Measurements from ENCODE around the gene ZC3H6. TPM values are rescaled to one million over a fixed set of nuclear protein-coding genes. Genes with fewer than 3 reads are reported as not detected.

The ZC3H6 gene
- total and polyA plus RNA-seq, 12 donors = 0.83 to 29.5 (median 25.0) TPM

DNA sequence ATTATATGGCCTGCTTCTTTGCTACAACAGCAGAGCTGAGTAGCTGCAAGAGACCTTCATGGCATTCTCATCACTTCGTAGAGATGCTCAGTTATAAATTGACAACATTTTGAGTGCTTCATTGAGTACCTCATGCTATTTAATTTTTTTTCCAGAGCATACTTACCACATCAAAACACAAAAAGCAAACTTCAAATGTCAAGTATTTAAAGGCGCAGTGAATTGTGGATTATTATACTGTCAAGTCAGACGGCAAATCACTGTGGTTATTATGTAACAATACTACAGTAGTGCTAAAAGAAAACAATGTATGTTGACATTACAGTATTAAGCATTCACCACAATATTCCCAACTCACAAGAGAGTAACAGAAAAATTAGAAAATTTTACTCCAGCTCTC lies 33.0 kb upstream of the ZC3H6 start:
- intact Hi-C loops (cut with DNase I) = loop anchor here in 1 of 10 donors (10.0 kb wide), 1 partner anchor 118 kb away; no protein-coding TSS in a partner anchor
- no peak for DNase-seq
- H3K4me3 ChIP-seq = no peak overlapping the region
- H3K4me1 ChIP-seq = peaks cover 0 to 3% (median 0%) of the 10 kb centered on the region in 9 donors
- ATAC-seq = no peak
- no peak overlapping the region for H3K27ac ChIP-seq
- 89 to 93% methylated on average over 3 of the region's 3 CpGs for WGBS, 2 donors
- no peaks in the 10 kb centered on the region for H3K27me3 ChIP-seq
- TF ChIP-seq, protein P1, sequence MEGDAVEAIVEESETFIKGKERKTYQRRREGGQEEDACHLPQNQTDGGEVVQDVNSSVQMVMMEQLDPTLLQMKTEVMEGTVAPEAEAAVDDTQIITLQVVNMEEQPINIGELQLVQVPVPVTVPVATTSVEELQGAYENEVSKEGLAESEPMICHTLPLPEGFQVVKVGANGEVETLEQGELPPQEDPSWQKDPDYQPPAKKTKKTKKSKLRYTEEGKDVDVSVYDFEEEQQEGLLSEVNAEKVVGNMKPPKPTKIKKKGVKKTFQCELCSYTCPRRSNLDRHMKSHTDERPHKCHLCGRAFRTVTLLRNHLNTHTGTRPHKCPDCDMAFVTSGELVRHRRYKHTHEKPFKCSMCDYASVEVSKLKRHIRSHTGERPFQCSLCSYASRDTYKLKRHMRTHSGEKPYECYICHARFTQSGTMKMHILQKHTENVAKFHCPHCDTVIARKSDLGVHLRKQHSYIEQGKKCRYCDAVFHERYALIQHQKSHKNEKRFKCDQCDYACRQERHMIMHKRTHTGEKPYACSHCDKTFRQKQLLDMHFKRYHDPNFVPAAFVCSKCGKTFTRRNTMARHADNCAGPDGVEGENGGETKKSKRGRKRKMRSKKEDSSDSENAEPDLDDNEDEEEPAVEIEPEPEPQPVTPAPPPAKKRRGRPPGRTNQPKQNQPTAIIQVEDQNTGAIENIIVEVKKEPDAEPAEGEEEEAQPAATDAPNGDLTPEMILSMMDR (IDR thresholded peaks at IDR 0.05) = no peak
- no peaks in the 10 kb centered on the region for H3K9me3 ChIP-seq
- H3K36me3 ChIP-seq = peaks cover 0 to 56% (median 0%) of the 10 kb centered on the region in 9 donors

- intact Hi-C loops (cut with DNase I) = loop anchor here in 1 of 10 donors (10.0 kb wide), 1 partner anchor 118 kb away; no protein-coding TSS in a partner anchor
- no peak overlapping the region for H3K4me3 ChIP-seq
- ATAC-seq (no peak), DNase-seq (no peak)
- no peaks in the 10 kb centered on the region for H3K27me3 ChIP-seq
- no peaks in the 10 kb centered on the region for H3K9me3 ChIP-seq
- WGBS, 2 donors = 96% methylated on average over 4 of the region's 4 CpGs
- peaks cover 0 to 64% (median 3%) of the 10 kb centered on the region in 9 donors for H3K36me3 ChIP-seq
- TF ChIP-seq, protein P1 (IDR thresholded peaks at IDR 0.05) = no peak
- no peak overlapping the region for H3K27ac ChIP-seq
- peaks cover 0 to 3% (median 0%) of the 10 kb centered on the region in 9 donors for H3K4me1 ChIP-seq
These were observed 32.2 kb upstream of the ZC3H6 start for GRCh38 chr2:112243233-112243632.

DNA sequence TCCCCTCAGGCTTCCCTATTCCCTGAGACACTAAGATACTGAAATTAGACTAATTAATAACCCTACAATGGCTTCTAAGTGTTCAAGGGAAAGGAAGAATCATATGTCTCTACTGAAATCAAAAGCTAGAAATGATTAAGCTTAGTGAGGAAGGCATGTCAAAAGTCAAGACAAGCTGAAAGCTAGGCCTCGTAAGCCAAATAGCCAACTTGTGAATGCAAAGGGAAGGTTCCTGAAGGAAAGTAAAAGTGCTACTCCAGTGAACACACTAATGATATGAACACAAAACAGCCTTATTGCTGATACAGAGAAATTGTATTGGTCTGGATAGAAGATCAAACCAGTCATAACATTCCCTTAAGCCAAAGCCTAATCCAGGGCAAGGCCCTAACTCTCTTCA lies 30.5 kb upstream of the ZC3H6 start:
- Histone ChIP-seq H3K4me3 (no peak overlapping the region), H3K9me3 (no peaks in the 10 kb centered on the region), H3K27ac (no peak overlapping the region), H3K4me1 (no peaks in the 10 kb centered on the region), H3K36me3 (peaks cover 0 to 80% (median 9%) of the 10 kb centered on the region in 9 donors), H3K27me3 (no peaks in the 10 kb centered on the region)
- 96% methylated on average over 1 of the region's 1 CpG for WGBS, 2 donors
- no peak for DNase-seq
- no peak for ATAC-seq
- TF ChIP-seq, protein P1 (IDR thresholded peaks at IDR 0.05) = no peak
- intact Hi-C loops (cut with DNase I) = loop anchor here in 1 of 10 donors (10.0 kb wide), 1 partner anchor 120 kb away; no protein-coding TSS in a partner anchor

- H3K36me3 ChIP-seq = peaks cover 0 to 43% (median 9%) of the 10 kb centered on the region in 9 donors
- intact Hi-C loops (cut with DNase I) = loop anchor here in 8 of 10 donors (10.0 kb wide), 6 partner anchors 64 to 356 kb away; partner anchors contain the start of genes TMEM87B (in 4 of the 8), CHCHD5 (in 1 of the 8), MERTK (in 1 of the 8) and RGPD8 (in 1 of the 8)
- ATAC-seq = no peak
These were observed 24.1 kb upstream of the ZC3H6 start for GRCh38 chr2:112251271-112251670.

More at GRCh38 chr2:112251271-112251670, 24.1 kb upstream of the ZC3H6 start:
- Histone ChIP-seq H3K4me3 (no peak overlapping the region), H3K27me3 (no peaks in the 10 kb centered on the region), H3K4me1 (peaks cover 0 to 33% (median 14%) of the 10 kb centered on the region in 9 donors), H3K27ac (no peak overlapping the region), H3K9me3 (no peaks in the 10 kb centered on the region)
- 85 to 89% methylated on average over 3 of the region's 3 CpGs for WGBS, 2 donors
- no peak for DNase-seq
- TF ChIP-seq, protein P1 (IDR thresholded peaks at IDR 0.05) = no peak

All from heart right ventricle (tissue), 16 donors.